ENCODE results near the gene RNF183. TPM values are rescaled to one million over a fixed set of nuclear protein-coding genes. Genes with fewer than 3 reads are reported as not detected.

Gene RNF183
- total RNA-seq (2014; rRNA removed; shearing (Covaris generic)): not detected in 2 replicates
- polyA plus RNA-seq (2015; cell fraction: cytosol; rRNA removed): not detected in 2 replicates
- polyA plus RNA-seq (2015; cell fraction: nucleus; rRNA removed): not detected in 2 replicates

DNA sequence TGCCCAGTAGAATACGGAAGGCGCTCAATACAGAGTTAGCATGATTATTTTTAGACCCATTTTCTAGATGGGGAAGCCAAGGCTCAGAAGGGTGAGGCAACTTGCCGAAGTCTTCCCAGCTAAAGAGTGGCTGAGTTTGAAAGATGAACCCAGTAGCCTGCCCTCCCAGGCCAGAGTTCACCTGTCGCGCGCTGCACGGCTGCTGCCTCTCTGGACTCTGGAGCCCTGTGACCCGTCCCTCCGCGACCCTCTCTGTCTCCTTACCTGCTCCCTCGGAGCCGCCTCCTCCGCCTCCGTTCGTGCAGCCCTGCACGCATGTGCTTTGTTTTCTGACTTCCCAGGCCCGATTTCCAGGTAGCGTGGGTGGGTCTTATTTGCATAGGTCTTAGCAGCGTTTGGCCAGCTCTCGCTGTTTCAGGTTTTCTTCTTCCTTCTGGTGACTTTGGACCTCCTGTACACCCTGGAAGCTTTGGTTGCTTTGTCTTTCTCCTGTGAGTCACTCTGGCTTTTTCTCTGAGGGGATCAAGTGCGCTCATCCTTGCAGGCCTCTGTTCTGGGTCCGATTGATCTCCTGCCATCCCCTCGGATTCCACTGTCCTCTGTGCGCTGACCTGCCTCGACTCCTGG, at the start of gene RNF183:
TSS of gene RNF183 (minus strand) at position 585 of the 627 bp plus-strand sequence. CDS start 5,192 bp downstream, outside the sequence.
- DNase-seq (ENCODE audit: low read depth): no peak

DNA sequence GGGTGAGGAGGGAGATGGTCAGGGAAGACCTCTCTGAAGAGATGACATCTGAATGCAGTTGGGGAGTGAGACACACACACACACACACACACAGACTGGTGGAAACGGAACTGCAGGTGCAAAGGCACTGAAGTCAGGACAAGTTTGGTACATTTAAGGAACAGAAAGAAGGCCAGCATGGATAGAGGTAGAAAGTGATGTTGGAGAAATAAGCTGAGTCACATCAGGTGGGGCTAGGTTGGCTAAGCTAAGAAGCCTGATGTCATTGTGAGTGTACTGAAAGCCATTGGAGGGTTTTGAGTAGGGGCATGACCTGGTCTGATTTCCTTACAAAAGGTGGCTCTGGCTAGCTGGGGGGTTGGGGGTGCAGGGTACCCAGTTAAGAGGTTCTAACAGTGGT, 49.2 kb upstream of the RNF183 start:
- no peak for DNase-seq (ENCODE audit: low read depth)

- no peak for DNase-seq (ENCODE audit: low read depth)
Observed at GRCh38 chr9:113352006-113352405, 48.8 kb upstream of the RNF183 start.

DNA sequence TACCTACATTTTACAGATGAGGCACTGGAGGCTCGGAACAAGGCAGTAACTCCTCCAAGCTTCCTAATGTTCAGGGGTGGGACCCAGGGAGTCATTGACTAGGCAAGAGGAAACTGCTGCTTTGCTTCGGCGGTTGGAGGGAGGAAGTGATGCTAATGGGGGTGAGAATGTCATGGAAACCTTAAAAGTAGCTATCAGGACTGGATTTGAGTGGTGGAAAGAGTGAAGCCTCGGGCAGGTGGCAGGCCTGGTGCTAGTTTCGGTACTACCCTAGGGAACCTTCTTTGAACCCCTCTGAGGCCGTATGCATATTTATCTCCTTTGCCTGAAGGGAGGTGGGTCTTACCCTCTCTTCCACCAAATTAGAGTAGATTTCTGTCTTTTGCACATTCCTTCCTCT, 47.8 kb upstream of the RNF183 start:
- no peak for DNase-seq (ENCODE audit: low read depth)

- DNase-seq (ENCODE audit: low read depth): no peak
Observed at GRCh38 chr9:113350107-113350661, 47.0 kb upstream of the RNF183 start.

- DNase-seq (ENCODE audit: low read depth): no peak
Observed at GRCh38 chr9:113349445-113350094, 46.4 kb upstream of the RNF183 start, which contains the start of gene BSPRY. Gene BSPRY (plus strand): TSS chr9:113349541. CDS start chr9:113349580, 39 bp downstream.

GRCh38 chr9:113349066-113349444, 45.9 kb upstream of the RNF183 start:
- no peak for DNase-seq (ENCODE audit: low read depth)

DNA sequence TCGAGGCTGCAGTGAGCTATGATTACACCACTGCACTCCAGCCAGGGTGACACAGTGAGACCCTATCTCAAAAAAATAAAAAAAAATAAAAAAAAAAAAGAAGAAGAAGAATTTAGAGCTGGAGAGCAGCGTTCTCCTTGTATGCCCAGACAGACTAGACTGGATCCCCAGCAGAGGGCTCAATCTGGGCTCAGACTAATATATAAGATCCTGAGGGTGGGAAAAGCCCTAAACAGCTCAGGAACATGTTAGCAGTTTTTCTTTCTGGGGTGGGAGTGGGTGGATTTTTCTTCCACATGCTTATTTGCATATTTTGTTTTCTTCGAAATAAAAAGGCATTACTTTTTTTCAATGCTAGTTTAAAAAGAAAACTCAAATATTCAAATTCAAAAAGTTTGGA, 45.3 kb upstream of the RNF183 start:
- no peak for DNase-seq (ENCODE audit: low read depth)

GRCh38 chr9:113345671-113346070, 42.5 kb upstream of the RNF183 start:
- no peak for DNase-seq (ENCODE audit: low read depth)

DNA sequence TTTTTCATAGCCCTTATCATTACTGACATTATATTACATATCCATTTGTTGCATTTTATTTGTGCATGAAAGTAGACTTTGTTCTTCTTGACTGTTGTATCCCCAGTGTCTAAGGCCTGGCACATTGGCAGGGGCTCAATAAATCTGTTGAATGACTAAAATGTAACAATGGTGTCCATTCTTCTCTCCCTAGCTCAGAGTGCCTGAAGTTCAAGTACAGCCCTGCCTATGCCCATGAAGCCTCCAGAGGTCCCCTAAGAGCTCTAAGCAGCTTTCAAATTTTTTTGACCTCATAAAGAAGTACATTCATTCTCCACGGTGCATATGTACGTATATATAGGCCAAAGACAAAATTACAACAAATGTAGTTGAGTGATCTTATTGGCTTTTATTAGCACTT, 42.0 kb upstream of the RNF183 start:
- peak; percentile 17 for DNase-seq (ENCODE audit: low read depth)

DNA sequence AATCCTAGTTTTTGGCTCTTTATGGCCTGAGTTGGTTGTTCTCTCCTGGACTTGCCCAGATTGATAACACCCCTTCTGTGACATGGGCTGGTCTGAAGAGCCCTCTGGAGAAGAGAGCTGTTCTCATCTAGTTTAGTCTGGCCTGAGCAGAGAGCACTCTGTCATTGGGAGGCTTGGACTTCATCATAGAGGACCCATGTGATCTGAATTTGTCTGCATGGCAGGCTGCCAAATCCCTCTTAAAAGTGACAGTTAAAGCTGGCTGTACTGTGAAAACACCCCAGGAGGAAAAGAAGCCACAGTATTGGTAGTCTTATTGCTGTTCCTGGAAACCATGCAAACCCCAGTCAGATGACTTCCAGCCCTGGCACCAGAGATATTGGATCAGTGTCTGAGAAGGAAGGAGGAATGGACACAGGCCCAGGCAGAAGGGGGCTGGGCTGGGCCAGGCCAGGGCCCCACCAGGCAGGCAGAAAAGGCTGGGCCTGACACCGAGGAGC, 40.6 kb upstream of the RNF183 start:
- DNase-seq (ENCODE audit: low read depth): peak; percentile 20

DNA sequence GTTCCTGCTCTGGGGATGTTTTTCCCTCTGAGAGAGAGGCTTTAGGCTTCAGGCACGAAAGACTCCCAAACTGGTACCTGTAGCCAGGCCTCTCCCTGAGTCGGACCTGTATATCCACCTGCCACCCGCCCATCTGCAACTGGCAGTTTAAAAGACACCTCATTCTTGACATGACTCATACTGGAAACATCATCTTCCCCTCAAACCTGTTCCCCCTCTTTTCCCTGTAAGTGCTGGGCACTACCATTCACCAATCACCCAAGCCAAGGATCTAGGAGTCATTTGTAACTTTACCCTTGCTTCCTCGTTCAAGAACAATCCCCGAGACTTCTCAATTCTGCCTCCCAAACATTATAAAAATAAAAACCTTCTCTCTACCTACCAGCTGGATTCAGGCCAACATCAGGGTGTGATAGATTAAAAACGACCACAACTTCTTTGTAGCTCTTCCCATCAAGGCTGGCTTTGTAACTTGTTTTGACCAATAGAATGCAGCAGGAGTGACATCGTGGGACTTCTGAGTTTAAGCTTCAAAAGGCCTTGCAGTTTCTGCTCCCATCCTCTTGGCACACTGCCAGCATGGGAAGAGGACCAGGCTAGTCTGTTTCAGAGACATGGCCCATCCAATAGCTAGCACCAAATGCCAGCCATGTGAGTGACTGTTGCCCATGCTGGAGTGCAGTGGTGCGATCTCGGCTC, 38.7 kb upstream of the RNF183 start:
- peak; percentile 22 for DNase-seq (ENCODE audit: low read depth)

GRCh38 chr9:113340011-113340699, 37.0 kb upstream of the RNF183 start, which contains the start of gene WDR31:
Gene WDR31 (minus strand): TSS chr9:113340275. CDS start chr9:113332022, 8,253 bp downstream.
- DNase-seq (ENCODE audit: low read depth): peak; percentile 83

GRCh38 chr9:113337714-113338113, 34.5 kb upstream of the RNF183 start:
- DNase-seq (ENCODE audit: low read depth): no peak

- DNase-seq (ENCODE audit: low read depth): no peak
Observed at GRCh38 chr9:113331780-113332179, 28.6 kb upstream of the RNF183 start.

DNA sequence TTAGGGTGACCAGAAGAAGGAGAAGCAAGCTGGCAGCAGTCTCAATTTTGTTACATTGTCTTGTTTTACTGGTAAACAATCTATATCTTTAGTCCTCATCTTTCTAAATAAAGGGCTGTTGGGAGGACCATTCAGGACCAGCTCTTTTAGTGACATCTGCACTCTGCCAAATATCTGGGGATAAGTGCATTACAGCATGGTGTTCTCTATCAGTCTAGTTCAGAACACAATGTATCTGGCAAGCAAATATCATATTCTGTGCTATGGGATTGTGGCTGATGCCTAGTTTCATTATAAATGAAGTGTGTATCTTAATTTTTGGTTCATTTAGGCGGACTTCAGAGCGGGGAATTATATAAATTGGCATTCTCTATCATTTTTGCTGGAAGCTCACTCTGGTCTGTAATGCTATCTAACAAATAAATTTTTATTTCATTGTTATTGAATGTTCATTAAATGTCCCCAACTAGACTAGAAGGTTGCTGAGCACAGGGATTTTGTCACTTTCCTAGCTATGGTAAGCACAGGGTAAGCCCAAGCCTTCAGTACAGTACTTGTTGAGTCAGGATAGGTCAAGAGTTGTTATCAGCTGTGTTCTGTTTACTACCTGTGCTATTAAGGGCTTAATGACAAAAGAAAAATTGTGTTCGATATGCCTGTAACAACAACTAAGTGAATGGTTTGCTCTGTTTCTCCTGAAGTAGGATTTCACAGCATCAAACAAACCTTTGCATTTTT, 25.0 kb upstream of the RNF183 start:
- no peak for DNase-seq (ENCODE audit: low read depth)

GRCh38 chr9:113326230-113326629, 23.1 kb upstream of the RNF183 start:
- DNase-seq (ENCODE audit: low read depth): no peak

DNA sequence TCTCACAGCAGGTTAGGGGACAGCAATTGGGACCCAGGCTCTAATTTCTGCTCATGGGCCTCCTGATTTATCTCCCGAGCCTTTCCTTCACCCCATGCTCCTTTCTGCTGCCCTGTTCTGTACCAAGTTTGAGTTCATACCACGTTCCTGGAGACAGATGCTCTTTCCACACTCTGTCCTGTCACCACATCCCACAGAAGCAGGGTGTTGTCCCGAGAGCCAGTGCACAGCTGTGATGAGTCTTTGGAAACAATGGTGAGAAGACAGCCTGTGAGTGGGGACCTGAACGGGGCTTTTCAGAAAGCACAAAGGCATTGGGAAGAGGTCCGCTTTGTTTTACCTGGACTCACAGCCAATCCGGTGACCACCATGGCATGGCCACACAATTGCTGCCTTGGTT, 19.5 kb upstream of the RNF183 start:
- DNase-seq (ENCODE audit: low read depth): no peak

DNA sequence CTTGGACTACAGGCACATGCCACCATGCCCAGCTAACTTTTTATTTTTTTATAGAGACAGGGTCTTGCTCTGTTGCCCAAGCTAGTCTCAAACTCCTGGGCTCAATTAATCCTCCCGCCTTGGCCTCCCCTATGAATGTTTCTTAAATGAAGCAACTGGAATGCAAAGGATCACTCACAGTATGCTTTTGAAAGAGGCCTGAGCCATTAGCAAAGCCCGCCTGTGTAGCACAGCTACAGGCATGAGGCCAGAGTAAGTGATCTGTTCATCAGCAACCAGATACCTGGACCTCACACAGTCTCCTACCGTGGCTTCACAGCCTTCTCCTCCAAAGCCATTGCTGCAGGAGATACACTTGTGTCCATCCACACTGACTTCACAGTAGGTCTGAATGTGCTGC, 16.9 kb upstream of the RNF183 start:
- no peak for DNase-seq (ENCODE audit: low read depth)

GRCh38 chr9:113319054-113319453, 15.9 kb upstream of the RNF183 start:
- DNase-seq (ENCODE audit: low read depth): no peak

Data from HT1080 (cell line).